PC-9 (cell line): ENCODE results near the gene PIK3C2A.

ENCODE experiments used
- CTCF ChIP-seq: fragments of 200-600 bp; sonication (generic); conservative IDR thresholded peaks from 2 replicates; pipeline ENCODE4 v1.6.1; 2017; ENCODE audit warnings: mixed run types, antibody characterized with exemption, mild to moderate bottlenecking, moderate library complexity
- EZH2 ChIP-seq: fragments of 200-600 bp; sonication (generic); IDR thresholded peaks from 2 replicates; pipeline ENCODE4 v1.8.0; 2017; ENCODE audit warnings: antibody characterized with exemption, low read depth

- TF ChIP-seq CTCF (no peak), EZH2 (no peak)
Measured at GRCh38 chr11:17221968-17222367, 14.2 kb upstream of the PIK3C2A start.
